ENCODE data around the gene TARS2. TPM values are rescaled to one million over a fixed set of nuclear protein-coding genes. Genes with fewer than 3 reads are reported as not detected.
A peak's percentile ranks its signal among the peaks of the same experiment; 100 is the strongest.

The TARS2 gene
- total RNA-seq, 1 experiment from 2014 or later, result 44.8 TPM

DNA sequence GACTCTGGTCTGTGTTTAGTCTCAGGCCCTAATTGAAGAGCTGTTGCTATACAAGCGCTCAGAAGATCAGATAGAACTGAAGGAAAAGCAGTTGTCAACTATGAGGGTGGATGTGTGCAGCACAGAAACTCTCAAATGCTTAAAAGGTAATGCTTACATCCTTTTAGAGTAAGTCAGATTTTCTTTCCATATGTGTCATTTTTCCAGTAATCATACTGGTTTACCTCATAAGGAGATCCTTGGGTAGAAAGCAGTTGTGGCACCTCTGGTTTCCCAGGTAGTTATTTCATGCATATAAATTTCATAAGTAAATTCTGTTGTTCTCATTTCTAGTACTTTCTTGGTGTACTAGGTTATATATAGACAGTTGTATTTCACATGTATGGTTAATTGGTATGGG is 43.0 kb upstream of the TARS2 start:
- Histone ChIP-seq H3K27ac (no peak overlapping the region), H4K20me1 (ENCODE audit: insufficient read depth) (0 out of 2 replicates have a peak, but pooled peaks cover 8% of the 10 kb centered on the region), H3K4me1 (replicated peaks; ENCODE audit: insufficient read depth) (no peaks in the 10 kb centered on the region), H3K9me2 (ENCODE audit: insufficient read depth) (no peaks in the 10 kb centered on the region), H3K27me3 (ENCODE audit: insufficient read depth, low read depth) (no peaks in the 10 kb centered on the region), H3F3A (ENCODE audit: insufficient read depth, low read depth) (peaks cover 16% of the 10 kb centered on the region), H3K4me3 (no peak overlapping the region), H3K4me2 (no peak overlapping the region), H2AFZ (no peak overlapping the region), H3K79me2 (ENCODE audit: low read depth) (no peaks in the 10 kb centered on the region), H3K36me3 (ENCODE audit: low read depth) (peaks cover 12% of the 10 kb centered on the region; the same call in 1 of the 2 replicates), H3K9me3 (ENCODE audit: insufficient read depth, low read depth) (no peaks in the 10 kb centered on the region)
- intact Hi-C loops (cut with micrococcal nuclease; ENCODE audit: unreplicated experiment), result no loop called here
- ChIA-PET CTCF (no interaction called here), POLR2A (ENCODE audit: unreplicated experiment) (interaction anchor here (0.6 kb wide), 1 partner anchor 80 kb away, joined by 3 read pairs; the partner anchor contains the start of gene RPRD2)
- BruUV-seq (replicated peaks), result no TSS peak
- DNase-seq, result no peak
- TF ChIP-seq, protein P1, sequence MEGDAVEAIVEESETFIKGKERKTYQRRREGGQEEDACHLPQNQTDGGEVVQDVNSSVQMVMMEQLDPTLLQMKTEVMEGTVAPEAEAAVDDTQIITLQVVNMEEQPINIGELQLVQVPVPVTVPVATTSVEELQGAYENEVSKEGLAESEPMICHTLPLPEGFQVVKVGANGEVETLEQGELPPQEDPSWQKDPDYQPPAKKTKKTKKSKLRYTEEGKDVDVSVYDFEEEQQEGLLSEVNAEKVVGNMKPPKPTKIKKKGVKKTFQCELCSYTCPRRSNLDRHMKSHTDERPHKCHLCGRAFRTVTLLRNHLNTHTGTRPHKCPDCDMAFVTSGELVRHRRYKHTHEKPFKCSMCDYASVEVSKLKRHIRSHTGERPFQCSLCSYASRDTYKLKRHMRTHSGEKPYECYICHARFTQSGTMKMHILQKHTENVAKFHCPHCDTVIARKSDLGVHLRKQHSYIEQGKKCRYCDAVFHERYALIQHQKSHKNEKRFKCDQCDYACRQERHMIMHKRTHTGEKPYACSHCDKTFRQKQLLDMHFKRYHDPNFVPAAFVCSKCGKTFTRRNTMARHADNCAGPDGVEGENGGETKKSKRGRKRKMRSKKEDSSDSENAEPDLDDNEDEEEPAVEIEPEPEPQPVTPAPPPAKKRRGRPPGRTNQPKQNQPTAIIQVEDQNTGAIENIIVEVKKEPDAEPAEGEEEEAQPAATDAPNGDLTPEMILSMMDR (conservative IDR thresholded peaks at IDR 0.05), result no peak
- TF ChIP-seq EZH2 (IDR thresholded peaks at IDR 0.05; ENCODE audit: low read depth), result no peak

DNA sequence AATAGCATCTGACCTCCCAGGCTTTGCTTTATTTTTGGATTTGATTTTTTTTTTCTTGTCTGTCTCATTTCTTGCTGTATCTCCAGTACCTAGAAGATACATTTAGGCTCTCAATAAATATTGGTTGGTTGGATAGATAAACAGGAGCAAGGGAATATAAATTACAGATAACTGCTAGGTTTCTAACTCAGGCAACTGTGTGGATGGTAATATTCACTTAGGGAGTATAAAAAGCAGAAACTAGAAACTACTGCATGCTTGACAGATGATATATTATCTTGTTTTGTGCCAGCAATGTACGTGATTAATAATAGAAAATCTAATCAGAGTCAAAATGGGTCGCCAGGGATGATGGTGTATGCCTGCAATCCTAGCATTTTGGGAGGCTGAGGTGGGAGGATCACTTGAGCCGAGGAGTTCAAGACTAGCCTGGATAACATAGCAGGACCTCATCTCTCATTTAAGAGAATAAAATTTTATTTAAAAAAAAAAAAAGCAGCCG is 31.0 kb upstream of the TARS2 start:
- no peak for DNase-seq
- H4K20me1 ChIP-seq (ENCODE audit: insufficient read depth), result peaks cover 4% of the 10 kb centered on the region; the same call in 1 of the 2 replicates
- 0 out of 2 replicates have a peak, but pooled peaks cover 4% of the 10 kb centered on the region for H3K36me3 ChIP-seq (ENCODE audit: low read depth)
- intact Hi-C loops (cut with micrococcal nuclease; ENCODE audit: unreplicated experiment), result no loop called here
- no peak overlapping the region for H2AFZ ChIP-seq
- H3K27ac ChIP-seq, result no peak overlapping the region
- ChIA-PET POLR2A (ENCODE audit: unreplicated experiment) (no interaction called here), CTCF (no interaction called here)
- H3K4me2 ChIP-seq, result no peak overlapping the region
- no peak overlapping the region for H3K4me3 ChIP-seq
- no peaks in the 10 kb centered on the region for H3K27me3 ChIP-seq (ENCODE audit: insufficient read depth, low read depth)
- H3K79me2 ChIP-seq (ENCODE audit: low read depth), result no peaks in the 10 kb centered on the region
- no peaks in the 10 kb centered on the region for H3K9me3 ChIP-seq (ENCODE audit: insufficient read depth, low read depth)
- H3F3A ChIP-seq (ENCODE audit: insufficient read depth, low read depth), result peaks cover 9% of the 10 kb centered on the region; the same call in 1 of the 2 replicates
- BruUV-seq (replicated peaks), result no TSS peak
- no peaks in the 10 kb centered on the region for H3K4me1 ChIP-seq (replicated peaks; ENCODE audit: insufficient read depth)
- H3K9me2 ChIP-seq (ENCODE audit: insufficient read depth), result no peaks in the 10 kb centered on the region
- TF ChIP-seq, protein P1 (conservative IDR thresholded peaks at IDR 0.05), result no peak
- TF ChIP-seq EZH2 (IDR thresholded peaks at IDR 0.05; ENCODE audit: low read depth), result no peak

DNA sequence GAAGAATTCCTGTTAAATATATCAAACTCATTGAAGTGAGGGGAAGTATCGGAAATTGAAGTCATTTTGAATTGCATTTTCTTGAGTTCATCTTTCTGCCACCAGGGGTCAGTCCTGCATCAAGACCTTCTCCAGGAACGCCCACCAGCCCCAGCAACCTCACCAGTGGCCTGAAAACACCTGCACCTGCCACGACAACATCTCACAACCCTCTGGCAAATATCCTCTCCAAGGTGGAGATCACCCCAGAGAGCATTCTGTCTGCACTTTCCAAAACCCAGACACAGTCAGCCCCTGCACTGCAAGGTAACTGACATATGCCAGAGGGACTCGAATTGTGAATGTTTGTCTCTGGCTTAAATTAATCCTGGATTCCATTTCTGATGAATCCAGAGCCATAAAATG is 22.8 kb upstream of the TARS2 start:
- ChIA-PET POLR2A (ENCODE audit: unreplicated experiment) (no interaction called here), CTCF (no interaction called here)
- H3K4me3 ChIP-seq, result no peak overlapping the region
- H4K20me1 ChIP-seq (ENCODE audit: insufficient read depth), result no peaks in the 10 kb centered on the region; the same call in 1 of the 2 replicates
- H3K9me2 ChIP-seq (ENCODE audit: insufficient read depth), result no peaks in the 10 kb centered on the region
- peaks cover 9% of the 10 kb centered on the region for H3F3A ChIP-seq (ENCODE audit: insufficient read depth, low read depth)
- H3K79me2 ChIP-seq (ENCODE audit: low read depth), result no peaks in the 10 kb centered on the region
- no peaks in the 10 kb centered on the region for H3K27me3 ChIP-seq (ENCODE audit: insufficient read depth, low read depth)
- no peak overlapping the region for H3K27ac ChIP-seq
- no TSS peak for BruUV-seq (replicated peaks)
- no peaks in the 10 kb centered on the region for H3K4me1 ChIP-seq (replicated peaks; ENCODE audit: insufficient read depth)
- intact Hi-C loops (cut with micrococcal nuclease; ENCODE audit: unreplicated experiment), result loop anchor here (1.0 to 5.0 kb wide), 4 partner anchors 68 to 543 kb away; partner anchors contain the start of genes MINDY1 and PRUNE1
- DNase-seq, result peak; percentile 35 to 49
- H3K4me2 ChIP-seq, result no peak overlapping the region
- TF ChIP-seq EZH2 (IDR thresholded peaks at IDR 0.05; ENCODE audit: low read depth), result no peak
- TF ChIP-seq, protein P1 (conservative IDR thresholded peaks at IDR 0.05), result peak; percentile 83
- H3K9me3 ChIP-seq (ENCODE audit: insufficient read depth, low read depth), result no peaks in the 10 kb centered on the region
- H2AFZ ChIP-seq, result no peak overlapping the region
- peaks cover 11% of the 10 kb centered on the region; the same call in 1 of the 2 replicates for H3K36me3 ChIP-seq (ENCODE audit: low read depth)
